Stimulated activated CD8-positive, alpha-beta memory T cell treated with anti-CD3 and anti-CD28 coated beads, Interleukin-12 subunit alpha, Interleukin-12 subunit beta, amount 100 ng/mL, for 4 hours (primary cell): ENCODE measurements around the gene CFAP68.
"Not testable (repeated sequence)": the region's sequence is repeated elsewhere in the genome, so short reads cannot be mapped to it uniquely, and the experiment has no call there.

Experiments used
- DNase-seq: peaks from one replicate; pipeline ENCODE4 v3.0.0-alpha.2; 2020; ENCODE audit warnings: low read depth

Gene CFAP68

GRCh38 chr11:111870886-111871692 is 8.3 kb upstream of the CFAP68 start, which contains the start of gene ALG9:
Gene ALG9, minus strand, starts transcription at chr11:111871581. Its CDS starts 99 bp downstream, at chr11:111871482.
- peak; percentile 75 for DNase-seq

GRCh38 chr11:111871693-111872161 is 7.6 kb upstream of the CFAP68 start:
- DNase-seq = no peak

GRCh38 chr11:111878385-111878848 is 924 bp upstream of the CFAP68 start:
- no peak for DNase-seq

- DNase-seq = no peak
Measured at GRCh38 chr11:111879637-111879960, 258 bp downstream of the CFAP68 start.

- DNase-seq = no peak
Measured at GRCh38 chr11:111882202-111882601, 2.9 kb downstream of the CFAP68 start.

- not testable (repeated sequence) for DNase-seq
Measured at GRCh38 chr11:111885053-111885452, 5.7 kb downstream of the CFAP68 start.

GRCh38 chr11:111886032-111886431 is 6.7 kb downstream of the CFAP68 start:
- DNase-seq = no peak

GRCh38 chr11:111886844-111887243 is 7.5 kb downstream of the CFAP68 start:
- DNase-seq = no peak

- no peak for DNase-seq
Measured at GRCh38 chr11:111905411-111905810, 26.1 kb downstream of the CFAP68 start.

GRCh38 chr11:111906680-111907079 is 27.3 kb downstream of the CFAP68 start:
- no peak for DNase-seq

- DNase-seq = no peak
Measured at GRCh38 chr11:111908639-111909305, 29.4 kb downstream of the CFAP68 start.

- DNase-seq = no peak
Measured at GRCh38 chr11:111909378-111909777, 30.0 kb downstream of the CFAP68 start.

GRCh38 chr11:111910676-111911562 is 31.6 kb downstream of the CFAP68 start:
- no peak for DNase-seq

GRCh38 chr11:111911563-111912401 is 32.4 kb downstream of the CFAP68 start, which contains the start of gene CRYAB:
Gene CRYAB, minus strand, starts transcription at chr11:111911770. Its CDS starts 46 bp downstream, at chr11:111911724.
- DNase-seq = no peak

- DNase-seq = no peak
Measured at GRCh38 chr11:111912535-111912934, 33.2 kb downstream of the CFAP68 start, which contains the start of gene HSPB2. Gene HSPB2, plus strand, starts transcription at chr11:111912734. Its CDS starts 96 bp downstream, at chr11:111912830.

- no peak for DNase-seq
Measured at GRCh38 chr11:111913031-111913861, 33.9 kb downstream of the CFAP68 start.

GRCh38 chr11:111913997-111914396 is 34.7 kb downstream of the CFAP68 start:
- DNase-seq = no peak

GRCh38 chr11:111916768-111917167 is 37.4 kb downstream of the CFAP68 start:
- no peak for DNase-seq

GRCh38 chr11:111917312-111917711 is 38.0 kb downstream of the CFAP68 start:
- no peak for DNase-seq

- DNase-seq = no peak
Measured at GRCh38 chr11:111917788-111918187, 38.4 kb downstream of the CFAP68 start.
